DOHH2 (cell line): ENCODE results near the gene BRINP1.

Experiments used
- CTCF ChIP-seq: fragments of 200-600 bp; sonication (generic); IDR thresholded peaks from one replicate; pipeline ENCODE4 v1.5.1; 2014; ENCODE audit warnings: antibody characterized with exemption, mild to moderate bottlenecking, low read depth, low read length; ENCODE audit not compliant: poor library complexity, severe bottlenecking
- EZH2phosphoT487 ChIP-seq: fragments of 200-600 bp; sonication (generic); IDR thresholded peaks from 2 replicates; pipeline ENCODE4 v1.6.1; 2017; ENCODE audit warnings: borderline replicate concordance, mild to moderate bottlenecking, antibody characterized with exemption, low read length, moderate library complexity, mixed read lengths

- TF ChIP-seq CTCF (no peak), EZH2phosphoT487 (no peak)
Measured at GRCh38 chr9:119177196-119177595, 192.0 kb downstream of the BRINP1 start.
